ENCODE measurements around the gene DOC2A. TPM values are rescaled to one million over a fixed set of nuclear protein-coding genes. Genes with fewer than 3 reads are reported as not detected.

Gene DOC2A
- total and polyA plus RNA-seq, 9 of the 15 experiments (the other 6 are each of a cell fraction or from before 2014, with no cell fraction given) = 0.03 to 0.38 (median 0.28) TPM; not detected in 1

GRCh38 chr16:29959293-29959692 lies 51.5 kb downstream of the DOC2A start:
- POLR2A ChIA-PET = no interaction called here
- Histone ChIP-seq H3K4me2 (ENCODE audit: insufficient read depth, low read length) (no peak overlapping the region), H3K79me2 (ENCODE audit: control insufficient read depth, insufficient read depth, low read length) (peaks cover 7% of the 10 kb centered on the region; the same call in 2 of the 3 replicates), H3K27ac (ENCODE audit: extremely low read depth, low read depth, low read length) (no peak overlapping the region), H3K9me3 (replicated peaks; ENCODE audit: control insufficient read depth, insufficient read depth, low read depth, low read length) (no peaks in the 10 kb centered on the region; the same call in 1 of the 2 replicates), H4K20me1 (replicated peaks; ENCODE audit: control insufficient read depth, insufficient read depth, low read length) (no peaks in the 10 kb centered on the region), H3K4me1 (replicated peaks in 1 of 2; ENCODE audit: control insufficient read depth in 2 of 2, insufficient read depth in 2 of 2, low read length in 2 of 2) (peaks cover 12 to 20% of the 10 kb centered on the region in 2 experiments; a peak in 4 of 5 replicates), H3K9me1 (ENCODE audit: control insufficient read depth, insufficient read depth, low read length) (no peaks in the 10 kb centered on the region), H3K27me3 (ENCODE audit: control insufficient read depth in 2 of 2, insufficient read depth in 2 of 2, low read length in 2 of 2) (no peaks in the 10 kb centered on the region), H3K9ac (ENCODE audit: insufficient read depth in 1 of 2, low read depth in 2 of 2, low read length in 2 of 2) (no peak overlapping the region), H3K36me3 (ENCODE audit: control insufficient read depth, insufficient read depth, low read length) (no peaks in the 10 kb centered on the region), H3K4me3 (no peak overlapping the region), H2AFZ (ENCODE audit: low read depth, low read length) (no peak overlapping the region)
- WGBS (ENCODE audit: insufficient coverage, low coverage, missing lambda C conversion rate) = 72% methylated on average over 9 of the region's 9 CpGs
- CTCF ChIA-PET (ENCODE audit: low intra/inter-chr PET ratio) = no interaction called here
- ATAC-seq (no peak), FAIRE-seq (no peak), DNase-seq (ENCODE audit: extremely low read depth in 1 of 4, low spot score in 3 of 4) (no peak)
- in situ Hi-C loops (cut with MboI) = no loop called here
- TF ChIP-seq ZFP30 (CRISPR knock-in tag; IDR thresholded peaks at IDR 0.05; ENCODE audit: borderline replicate concordance) (no peak), ZBTB33 (CRISPR knock-in tag; IDR thresholded peaks at IDR 0.05) (0 out of 2 replicates have a peak, but pooled peaks have one; percentile 41)
- intact Hi-C loops (cut with micrococcal nuclease) = no loop called here
- no TSS peak for BruUV-seq (replicated peaks)

GRCh38 chr16:29958756-29959155 lies 52.1 kb downstream of the DOC2A start:
- Histone ChIP-seq H3K9me3 (replicated peaks; ENCODE audit: control insufficient read depth, insufficient read depth, low read depth, low read length) (no peaks in the 10 kb centered on the region; the same call in 1 of the 2 replicates), H3K79me2 (ENCODE audit: control insufficient read depth, insufficient read depth, low read length) (peaks cover 7% of the 10 kb centered on the region; the same call in 2 of the 3 replicates), H3K4me2 (ENCODE audit: insufficient read depth, low read length) (no peak overlapping the region), H3K9ac (ENCODE audit: insufficient read depth in 1 of 2, low read depth in 2 of 2, low read length in 2 of 2) (no peak overlapping the region), H2AFZ (ENCODE audit: low read depth, low read length) (no peak overlapping the region), H3K36me3 (ENCODE audit: control insufficient read depth, insufficient read depth, low read length) (no peaks in the 10 kb centered on the region), H3K27ac (ENCODE audit: extremely low read depth, low read depth, low read length) (no peak overlapping the region), H3K27me3 (ENCODE audit: control insufficient read depth in 2 of 2, insufficient read depth in 2 of 2, low read length in 2 of 2) (no peaks in the 10 kb centered on the region), H4K20me1 (replicated peaks; ENCODE audit: control insufficient read depth, insufficient read depth, low read length) (no peaks in the 10 kb centered on the region), H3K4me3 (no peak overlapping the region), H3K9me1 (ENCODE audit: control insufficient read depth, insufficient read depth, low read length) (no peaks in the 10 kb centered on the region), H3K4me1 (replicated peaks in 1 of 2; ENCODE audit: control insufficient read depth in 2 of 2, insufficient read depth in 2 of 2, low read length in 2 of 2) (peaks cover 12 to 20% of the 10 kb centered on the region in 2 experiments; a peak in 4 of 5 replicates)
- CTCF ChIA-PET (ENCODE audit: low intra/inter-chr PET ratio) = no interaction called here
- FAIRE-seq (no peak), DNase-seq (ENCODE audit: extremely low read depth in 1 of 4, low spot score in 3 of 4) (no peak), ATAC-seq (no peak)
- POLR2A ChIA-PET = no interaction called here
- BruUV-seq (replicated peaks) = no TSS peak
- WGBS (ENCODE audit: insufficient coverage, low coverage, missing lambda C conversion rate) = 75% methylated on average over 5 of the region's 5 CpGs
- intact Hi-C loops (cut with micrococcal nuclease) (no loop called here), in situ Hi-C loops (cut with MboI) (no loop called here)
- TF ChIP-seq ZFP36 (IDR thresholded peaks at IDR 0.05; ENCODE audit: low read depth, low read length, partially characterized antibody) = no peak
- no peak for TF ChIP-seq KHSRP (IDR thresholded peaks at IDR 0.05)
- TF ChIP-seq CBFA2T3 (IDR thresholded peaks at IDR 0.05) = no peak
- TF ChIP-seq MXD1 (CRISPR knock-in tag; IDR thresholded peaks at IDR 0.05; ENCODE audit: borderline replicate concordance, poor library complexity, severe bottlenecking) = no peak
- TF ChIP-seq ZNF778 (CRISPR knock-in tag; IDR thresholded peaks at IDR 0.05) = no peak
- no peak for TF ChIP-seq TSC22D4 (tag; IDR thresholded peaks at IDR 0.05)
- TF ChIP-seq HEY1 (CRISPR knock-in tag; IDR thresholded peaks at IDR 0.05; ENCODE audit: borderline replicate concordance) = no peak
- no peak for TF ChIP-seq KDM2B (CRISPR knock-in tag; IDR thresholded peaks at IDR 0.05)
- TF ChIP-seq MITF (IDR thresholded peaks at IDR 0.05) = no peak
- no peak for TF ChIP-seq ARHGAP35 (IDR thresholded peaks at IDR 0.05; ENCODE audit: partially characterized antibody)
